B cell (primary cell): ENCODE data around the gene RAD51AP2. TPM values are rescaled to one million over a fixed set of nuclear protein-coding genes. Genes with fewer than 3 reads are reported as not detected.
A peak's percentile ranks its signal among the peaks of the same experiment; 100 is the strongest.

Source experiments
- ATAC-seq: fragments of 200-7000 bp; cut with Tn5 transposase; one replicate; pipeline ENCODE4 v1.10.0; 2021; ENCODE audit warnings: low read depth, mild to moderate bottlenecking, moderate number of reproducible peaks, moderate library complexity
- CTCF ChIA-PET: fragments of 350-600 bp; sonication (Branson Sonifier 250); formaldehyde crosslinking; loops from one replicate; lab custom pipeline; 2021; ENCODE audit warnings: antibody characterized with exemption, inconsistent platforms; lab: Charles Lee
- POLR2A ChIA-PET: fragments of 350-600 bp; sonication (Branson Sonifier 250); formaldehyde crosslinking; loops from one replicate; lab custom pipeline; 2021; ENCODE audit warnings: antibody characterized with exemption; lab: Charles Lee
- DNase-seq: peaks from one replicate; pipeline ENCODE4 v3.0.0; 2013
- H2AFZ ChIP-seq: 2 replicates; pipeline ENCODE4 v1.6.1; 2012; ENCODE audit warnings: mild to moderate bottlenecking, low read depth, low read length; ENCODE audit not compliant: insufficient read depth, poor library complexity, severe bottlenecking
- H3K27ac ChIP-seq, 2 donors: 1 replicate in 1 of 2; 2 replicates in 1 of 2; pipeline ENCODE4 v1.5.1; 2012 to 2013; ENCODE audit warnings: low read length in 2 of 2, mild to moderate bottlenecking in 2 of 2, moderate library complexity in 1 of 2
- H3K27me3 ChIP-seq, 4 experiments: fragments of 200-600 bp in 1 of 4; sonication (generic) in 1 of 4; replicated peaks in 1 of 4; 1 replicate in 2 of 4; 2 replicates in 2 of 4; pipeline versions ENCODE4 v1.6.1 to v1.7.0; 2013 to 2016; ENCODE audit warnings: low read length in 3 of 4, mild to moderate bottlenecking in 2 of 4, mixed read lengths in 1 of 4, moderate library complexity in 1 of 4; ENCODE audit not compliant: insufficient read depth in 4 of 4, control insufficient read depth in 3 of 4; ENCODE audit errors: control extremely low read depth in 1 of 4
- H3K36me3 ChIP-seq, 2 experiments: replicated peaks in 1 of 2; 1 replicate in 1 of 2; 2 replicates in 1 of 2; pipeline versions ENCODE4 v1.6.1 to v1.7.1; 2013; ENCODE audit warnings: low read length in 1 of 2; ENCODE audit not compliant: insufficient read depth in 2 of 2, control insufficient read depth in 1 of 2; ENCODE audit errors: control extremely low read depth in 1 of 2, extremely low read depth in 1 of 2
- H3K4me1 ChIP-seq, 2 donors: fragments of 200-600 bp in 1 of 2; sonication (generic) in 1 of 2; 1 replicate in 1 of 2; 2 replicates in 1 of 2; pipeline versions ENCODE4 v1.5.1 to v1.6.1; 2013 to 2017; ENCODE audit warnings: low read length in 2 of 2; ENCODE audit not compliant: control insufficient read depth in 2 of 2, insufficient read depth in 2 of 2
- H3K4me2 ChIP-seq: replicated peaks from 2 replicates; pipeline ENCODE3; 2012; ENCODE audit warnings: mild to moderate bottlenecking, low read depth, low read length; ENCODE audit not compliant: poor library complexity, severe bottlenecking
- H3K4me3 ChIP-seq, 5 experiments: fragments of 200-600 bp in 1 of 5; sonication (generic) in 1 of 5; 1 replicate in 3 of 5; 2 replicates in 2 of 5; pipeline versions ENCODE4 v1.5.1 to v1.7.0; 2011 to 2016; ENCODE audit warnings: low read length in 4 of 5, mild to moderate bottlenecking in 4 of 5, low read depth in 2 of 5, control low read depth in 1 of 5, moderate library complexity in 1 of 5; ENCODE audit not compliant: insufficient read depth in 1 of 5; ENCODE audit errors: control extremely low read depth in 1 of 5, extremely low read depth in 1 of 5
- H3K79me2 ChIP-seq: fragments of 200-600 bp; sonication (generic); one replicate; pipeline ENCODE4 v1.6.0; 2016; ENCODE audit warnings: low read length; ENCODE audit not compliant: control insufficient read depth, insufficient read depth
- H3K9ac ChIP-seq: fragments of 200-600 bp; sonication (generic); 2 replicates; pipeline ENCODE4 v1.6.1; 2017; ENCODE audit warnings: mild to moderate bottlenecking, low read length, moderate library complexity
- H3K9me3 ChIP-seq, 3 donors: one replicate each; pipeline versions ENCODE4 v1.6.1 to v1.7.1; 2013; ENCODE audit warnings: low read length in 2 of 3; ENCODE audit not compliant: control insufficient read depth in 2 of 3, insufficient read depth in 1 of 3; ENCODE audit errors: control extremely low read depth in 1 of 3
- H4K20me1 ChIP-seq: 2 replicates; pipeline ENCODE4 v1.6.0; 2012; ENCODE audit warnings: mild to moderate bottlenecking, low read length; ENCODE audit not compliant: insufficient read depth, control insufficient read depth, poor library complexity, severe bottlenecking
- H3K27ac Mint-ChIP-seq: one replicate; pipeline ENCODE4 v1.8.0; 2021; ENCODE audit warnings: mixed read lengths
- H3K27me3 Mint-ChIP-seq: one replicate; pipeline ENCODE4 v1.8.0; 2021; ENCODE audit warnings: mixed read lengths
- H3K4me1 Mint-ChIP-seq: one replicate; pipeline ENCODE4 v1.8.0; 2021; ENCODE audit warnings: mixed read lengths
- H3K4me3 Mint-ChIP-seq: one replicate; pipeline ENCODE4 v1.8.0; 2021; ENCODE audit warnings: mixed read lengths
- H3K9me3 Mint-ChIP-seq: one replicate; pipeline ENCODE4 v1.8.0; 2022; ENCODE audit warnings: mixed read lengths; ENCODE audit not compliant: insufficient read depth
- EZH2 ChIP-seq: IDR thresholded peaks from 2 replicates; pipeline ENCODE4 v1.6.1; 2012; ENCODE audit warnings: borderline replicate concordance, low read depth, mild to moderate bottlenecking, moderate library complexity, low read length; ENCODE audit not compliant: insufficient read depth, poor library complexity, severe bottlenecking
- whole genome bisulfite sequencing: methylation state at CpG from one replicate; pipeline ENCODE4 v1.1.5; 2013; ENCODE audit warnings: missing lambda C conversion rate; ENCODE audit not compliant: insufficient coverage; 5-methylcytosine and 5-hydroxymethylcytosine counted together
- intact Hi-C: fragments of 100-400 bp; cut with micrococcal nuclease; formaldehyde crosslinking; loops from one replicate; pipeline ENCODE4 v1.10.0; 2022
- polyA plus RNA-seq: library from polyadenylated mRNA; depleted of rRNA; stranded (reverse); fragments of >200 nt; gene quantifications from 2 replicates; pipeline ENCODE4 v1.2.3, GENCODE V29; 2012
- total RNA-seq, 2 donors: library from RNA; stranded (reverse); fragments of 120-200 nt in 1 of 2; gene quantifications; 1 replicate in 1 of 2; 2 replicates in 1 of 2; pipeline versions ENCODE4 v1.2.3 to v1.2.4, GENCODE V29; 2013 to 2022
- TF ChIP-seq, protein P1 (sequence below): fragments of 200-600 bp; IDR thresholded peaks from one replicate; pipeline ENCODE4 v1.8.0; 2022; ENCODE audit warnings: antibody characterized with exemption, mild to moderate bottlenecking

RAD51AP2 gene
- total and polyA plus RNA-seq, 2 donors (not counting 1 experiment from before 2014, with no cell fraction given) = not detected

DNA sequence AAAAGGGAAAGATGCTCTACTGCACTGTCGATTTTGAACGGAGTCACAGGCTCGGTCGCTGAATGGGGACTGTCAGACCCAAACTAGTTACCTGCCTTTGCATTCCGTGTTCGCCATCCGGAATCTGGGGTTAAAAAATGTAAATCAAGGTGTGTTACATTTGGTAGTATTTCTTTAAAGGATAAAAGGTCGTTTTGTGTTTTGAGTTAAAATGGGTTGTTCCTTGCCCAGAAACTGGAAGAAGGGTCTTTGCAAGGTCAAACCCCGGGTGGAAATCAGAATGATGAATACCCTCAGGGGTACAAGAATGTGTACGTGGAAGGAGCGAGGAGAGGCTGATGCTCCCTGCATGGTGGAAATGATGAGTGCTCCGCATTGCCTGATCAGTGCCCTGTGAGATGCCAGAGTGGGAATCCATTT is 23.3 kb upstream of the RAD51AP2 start:
- ChIA-PET POLR2A (no interaction called here), CTCF (no interaction called here)
- Mint-ChIP-seq H3K27me3 (peaks cover 60% of the 10 kb centered on the region), H3K4me1 (peaks cover 23% of the 10 kb centered on the region), H3K9me3 (no peaks in the 10 kb centered on the region), H3K4me3 (no peak overlapping the region), H3K27ac (no peak overlapping the region)
- ATAC-seq (no peak), DNase-seq (no peak)
- no peaks in the 10 kb centered on the region for H3K9me3 ChIP-seq
- no peaks in the 10 kb centered on the region for H3K36me3 ChIP-seq
- no peaks in the 10 kb centered on the region for H3K79me2 ChIP-seq
- H3K27me3 ChIP-seq = peaks cover 0 to 53% (median 37%) of the 10 kb centered on the region in 4 experiments
- no peak overlapping the region for H3K4me3 ChIP-seq
- intact Hi-C loops = no loop called here
- H3K4me2 ChIP-seq = no peak overlapping the region
- no peak overlapping the region for H3K27ac ChIP-seq
- peaks cover 5 to 17% of the 10 kb centered on the region in 2 donors for H3K4me1 ChIP-seq
- TF ChIP-seq, protein P1, sequence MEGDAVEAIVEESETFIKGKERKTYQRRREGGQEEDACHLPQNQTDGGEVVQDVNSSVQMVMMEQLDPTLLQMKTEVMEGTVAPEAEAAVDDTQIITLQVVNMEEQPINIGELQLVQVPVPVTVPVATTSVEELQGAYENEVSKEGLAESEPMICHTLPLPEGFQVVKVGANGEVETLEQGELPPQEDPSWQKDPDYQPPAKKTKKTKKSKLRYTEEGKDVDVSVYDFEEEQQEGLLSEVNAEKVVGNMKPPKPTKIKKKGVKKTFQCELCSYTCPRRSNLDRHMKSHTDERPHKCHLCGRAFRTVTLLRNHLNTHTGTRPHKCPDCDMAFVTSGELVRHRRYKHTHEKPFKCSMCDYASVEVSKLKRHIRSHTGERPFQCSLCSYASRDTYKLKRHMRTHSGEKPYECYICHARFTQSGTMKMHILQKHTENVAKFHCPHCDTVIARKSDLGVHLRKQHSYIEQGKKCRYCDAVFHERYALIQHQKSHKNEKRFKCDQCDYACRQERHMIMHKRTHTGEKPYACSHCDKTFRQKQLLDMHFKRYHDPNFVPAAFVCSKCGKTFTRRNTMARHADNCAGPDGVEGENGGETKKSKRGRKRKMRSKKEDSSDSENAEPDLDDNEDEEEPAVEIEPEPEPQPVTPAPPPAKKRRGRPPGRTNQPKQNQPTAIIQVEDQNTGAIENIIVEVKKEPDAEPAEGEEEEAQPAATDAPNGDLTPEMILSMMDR = no peak
- TF ChIP-seq EZH2 = no peak
- no peaks in the 10 kb centered on the region for H4K20me1 ChIP-seq
- no peak overlapping the region for H2AFZ ChIP-seq
- no peak overlapping the region for H3K9ac ChIP-seq
- 10% methylated on average over 12 of the region's 12 CpGs for WGBS

DNA sequence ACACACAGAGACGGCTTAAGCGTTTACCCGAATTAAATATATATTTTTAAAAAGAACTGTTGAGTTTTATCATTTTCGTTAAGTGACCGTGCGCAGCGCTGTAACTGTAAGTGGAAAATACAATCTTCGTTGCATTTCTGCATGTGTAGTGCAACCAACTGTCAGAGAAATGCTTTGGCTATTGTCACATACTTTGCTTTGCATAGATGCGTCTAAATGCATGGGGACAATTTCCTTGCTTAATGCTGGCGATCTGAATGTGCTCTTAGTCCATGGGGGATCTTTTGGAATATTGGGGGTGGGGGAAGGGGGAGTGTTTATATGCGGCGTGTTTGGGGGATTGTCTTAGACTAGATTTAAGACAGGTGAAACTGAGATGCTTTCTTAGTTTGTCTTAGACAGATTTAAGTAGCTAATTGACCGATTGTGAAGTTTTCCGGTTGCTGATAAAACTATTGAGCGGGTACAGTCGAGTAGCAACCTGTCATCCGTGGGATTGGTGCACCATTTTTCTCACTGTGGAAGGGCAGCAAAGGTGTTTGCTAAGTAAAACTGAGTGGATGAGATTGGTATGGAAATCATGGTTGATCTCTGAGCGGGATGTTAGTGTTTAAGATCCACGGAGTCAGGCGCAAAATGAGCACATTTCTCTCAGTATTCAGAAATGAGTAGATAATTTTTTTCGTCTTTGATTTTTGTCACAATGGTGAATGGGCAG is 22.7 kb upstream of the RAD51AP2 start:
- Histone ChIP-seq H3K4me3 (no peak overlapping the region), H3K4me2 (peak overlapping the region; percentile 30), H4K20me1 (no peaks in the 10 kb centered on the region), H3K79me2 (no peaks in the 10 kb centered on the region), H3K27me3 (peaks cover 0 to 53% (median 41%) of the 10 kb centered on the region in 4 experiments), H3K9me3 (no peaks in the 10 kb centered on the region), H3K4me1 (peaks cover 5 to 17% of the 10 kb centered on the region in 2 donors), H3K36me3 (no peaks in the 10 kb centered on the region), H3K27ac (no peak overlapping the region), H3K9ac (no peak overlapping the region), H2AFZ (no peak overlapping the region)
- Mint-ChIP-seq H3K4me3 (peak overlapping the region; percentile 40), H3K4me1 (peaks cover 23% of the 10 kb centered on the region), H3K9me3 (no peaks in the 10 kb centered on the region), H3K27me3 (peaks cover 66% of the 10 kb centered on the region), H3K27ac (no peak overlapping the region)
- POLR2A ChIA-PET = no interaction called here
- no peak for DNase-seq
- intact Hi-C loops = no loop called here
- no peak for ATAC-seq
- WGBS = 17% methylated on average over 18 of the region's 21 CpGs
- CTCF ChIA-PET = no interaction called here
- TF ChIP-seq EZH2 = no peak
- TF ChIP-seq, protein P1 = no peak
